OCI-M2 (cell line): ENCODE results near the gene CENPF.
"Not testable (repeated sequence)": the region's sequence is repeated elsewhere in the genome, so short reads cannot be mapped to it uniquely, and the experiment has no call there.

Experiments
- DNase-seq: peaks from one replicate; lab custom pipeline; 2025; ENCODE audit not compliant: unreplicated experiment; lab: John Stamatoyannopoulos, UW

CENPF gene

GRCh38 chr1:214658175-214658574, 55.2 kb downstream of the CENPF start:
- DNase-seq, result no peak

GRCh38 chr1:214658785-214659184, 55.8 kb downstream of the CENPF start:
- DNase-seq, result no peak

GRCh38 chr1:214660190-214660589, 57.2 kb downstream of the CENPF start:
- DNase-seq, result no peak

GRCh38 chr1:214660900-214661299, 57.9 kb downstream of the CENPF start:
- no peak for DNase-seq

GRCh38 chr1:214662223-214662785, 59.3 kb downstream of the CENPF start:
- no peak for DNase-seq

GRCh38 chr1:214664651-214665433, 61.8 kb downstream of the CENPF start:
- DNase-seq, result no peak

- DNase-seq, result no peak
Measured at GRCh38 chr1:214665606-214666110, 62.7 kb downstream of the CENPF start.

- DNase-seq, result no peak
Measured at GRCh38 chr1:214666674-214667073, 63.7 kb downstream of the CENPF start.

- DNase-seq, result no peak
Measured at GRCh38 chr1:214670098-214670497, 67.1 kb downstream of the CENPF start.

GRCh38 chr1:214673029-214673428, 70.0 kb downstream of the CENPF start:
- not testable (repeated sequence) for DNase-seq

GRCh38 chr1:214673576-214673975, 70.6 kb downstream of the CENPF start:
- DNase-seq, result no peak

GRCh38 chr1:214675524-214675923, 72.5 kb downstream of the CENPF start:
- DNase-seq, result not testable (repeated sequence)

- DNase-seq, result no peak
Measured at GRCh38 chr1:214676747-214677146, 73.8 kb downstream of the CENPF start.

- no peak for DNase-seq
Measured at GRCh38 chr1:214677945-214678344, 75.0 kb downstream of the CENPF start.

- no peak for DNase-seq
Measured at GRCh38 chr1:214678386-214678785, 75.4 kb downstream of the CENPF start.

- no peak for DNase-seq
Measured at GRCh38 chr1:214683621-214684020, 80.6 kb downstream of the CENPF start.

- no peak for DNase-seq
Measured at GRCh38 chr1:214685906-214686305, 82.9 kb downstream of the CENPF start.

- no peak for DNase-seq
Measured at GRCh38 chr1:214686497-214686896, 83.5 kb downstream of the CENPF start.

- DNase-seq, result no peak
Measured at GRCh38 chr1:214688891-214689290, 85.9 kb downstream of the CENPF start.

- DNase-seq, result no peak
Measured at GRCh38 chr1:214694769-214695168, 91.8 kb downstream of the CENPF start.

GRCh38 chr1:214698559-214698958, 95.6 kb downstream of the CENPF start:
- no peak for DNase-seq

GRCh38 chr1:214700437-214700836, 97.4 kb downstream of the CENPF start:
- DNase-seq, result no peak

- DNase-seq, result no peak
Measured at GRCh38 chr1:214702556-214702955, 99.6 kb downstream of the CENPF start.
